Left ventricle myocardium inferior (tissue), 1 donor: Measurements from ENCODE around the gene CAMTA2. TPM values are rescaled to one million over a fixed set of nuclear protein-coding genes. Genes with fewer than 3 reads are reported as not detected.

Source experiments
- DNase-seq: peaks from one replicate; pipeline ENCODE4 v3.0.0-alpha.2; 2020
- H3K27ac ChIP-seq: fragments of 200-600 bp; replicated peaks from 2 replicates; pipeline ENCODE4 v1.8.0; 2021
- H3K27me3 ChIP-seq: fragments of 200-600 bp; 2 replicates; pipeline ENCODE4 v1.8.0; 2021; ENCODE audit warnings: low read depth
- H3K36me3 ChIP-seq: fragments of 200-600 bp; 2 replicates; pipeline ENCODE4 v1.8.0; 2021
- H3K4me1 ChIP-seq: fragments of 200-600 bp; 2 replicates; pipeline ENCODE4 v1.8.0; 2021
- H3K4me3 ChIP-seq: fragments of 200-600 bp; 2 replicates; pipeline ENCODE4 v1.8.0; 2021; ENCODE audit warnings: mild to moderate bottlenecking, moderate library complexity
- H3K9me3 ChIP-seq: fragments of 200-600 bp; replicated peaks from 2 replicates; pipeline ENCODE4 v1.8.0; 2021
- intact Hi-C: fragments of 100-400 bp; cut with micrococcal nuclease; formaldehyde crosslinking; loops from one replicate; pipeline ENCODE4 v1.11.0; 2022
- total RNA-seq: library from RNA; stranded (reverse); fragmentation: NEBNext Ultra II Directional; extraction: Animal tissue kit (Norgen Biotek cat#: 25700); gene quantifications from one replicate; pipeline ENCODE4 v1.2.1, GENCODE V29; 2021
- TF ChIP-seq, protein P1 (sequence below): fragments of 200-600 bp; IDR thresholded peaks from 2 replicates; pipeline ENCODE4 v1.8.0; 2021; ENCODE audit warnings: antibody characterized with exemption, mild to moderate bottlenecking, borderline replicate concordance
- donor health status: DM: no; HTN: yes; CAD: no; lungs with severe emphysema.

The CAMTA2 gene
- total RNA-seq, 1 donor from 2014 or later: 33.8 TPM

DNA sequence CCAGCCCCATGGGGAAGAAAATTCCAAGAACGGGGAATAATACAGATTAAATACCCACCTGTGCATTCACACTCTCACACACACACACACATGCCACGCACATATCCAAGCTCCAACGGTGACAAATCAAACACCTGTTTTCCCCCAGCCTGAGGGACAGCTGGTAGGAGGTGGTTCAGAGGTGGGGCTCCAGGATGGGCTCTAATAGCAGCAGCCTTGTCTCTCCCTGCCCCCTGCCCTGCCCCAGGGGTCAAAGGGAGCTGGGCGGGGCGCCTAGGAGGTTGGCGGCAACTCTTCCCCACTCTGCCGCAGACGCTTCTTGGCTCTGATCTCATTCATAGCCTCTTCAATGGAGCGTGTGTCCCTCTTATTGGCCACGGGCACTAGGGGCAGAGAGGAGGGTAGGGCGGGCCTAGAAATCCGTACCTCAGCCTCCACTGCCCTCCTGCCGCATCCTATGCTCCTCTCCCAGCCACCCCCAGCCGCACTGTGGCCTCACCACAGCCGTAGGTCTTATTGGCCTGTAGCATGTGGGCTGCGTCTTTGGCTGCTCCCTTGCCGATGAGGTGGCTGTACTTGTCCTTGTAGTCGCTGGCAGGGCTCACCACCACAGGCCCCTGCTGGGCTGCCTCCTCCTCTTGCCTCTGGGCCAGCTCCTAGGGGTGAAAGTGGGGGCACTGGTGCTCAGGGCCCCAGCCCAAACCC lies 28.1 kb downstream of the CAMTA2 start:
- H3K27ac ChIP-seq: no peak overlapping the region
- no peak overlapping the region for H3K4me3 ChIP-seq
- peaks cover 53% of the 10 kb centered on the region for H3K36me3 ChIP-seq
- H3K4me1 ChIP-seq: peaks cover 17% of the 10 kb centered on the region
- H3K27me3 ChIP-seq: no peaks in the 10 kb centered on the region
- DNase-seq: no peak
- intact Hi-C loops: no loop called here
- H3K9me3 ChIP-seq: no peaks in the 10 kb centered on the region
- TF ChIP-seq, protein P1, sequence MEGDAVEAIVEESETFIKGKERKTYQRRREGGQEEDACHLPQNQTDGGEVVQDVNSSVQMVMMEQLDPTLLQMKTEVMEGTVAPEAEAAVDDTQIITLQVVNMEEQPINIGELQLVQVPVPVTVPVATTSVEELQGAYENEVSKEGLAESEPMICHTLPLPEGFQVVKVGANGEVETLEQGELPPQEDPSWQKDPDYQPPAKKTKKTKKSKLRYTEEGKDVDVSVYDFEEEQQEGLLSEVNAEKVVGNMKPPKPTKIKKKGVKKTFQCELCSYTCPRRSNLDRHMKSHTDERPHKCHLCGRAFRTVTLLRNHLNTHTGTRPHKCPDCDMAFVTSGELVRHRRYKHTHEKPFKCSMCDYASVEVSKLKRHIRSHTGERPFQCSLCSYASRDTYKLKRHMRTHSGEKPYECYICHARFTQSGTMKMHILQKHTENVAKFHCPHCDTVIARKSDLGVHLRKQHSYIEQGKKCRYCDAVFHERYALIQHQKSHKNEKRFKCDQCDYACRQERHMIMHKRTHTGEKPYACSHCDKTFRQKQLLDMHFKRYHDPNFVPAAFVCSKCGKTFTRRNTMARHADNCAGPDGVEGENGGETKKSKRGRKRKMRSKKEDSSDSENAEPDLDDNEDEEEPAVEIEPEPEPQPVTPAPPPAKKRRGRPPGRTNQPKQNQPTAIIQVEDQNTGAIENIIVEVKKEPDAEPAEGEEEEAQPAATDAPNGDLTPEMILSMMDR: no peak

DNA sequence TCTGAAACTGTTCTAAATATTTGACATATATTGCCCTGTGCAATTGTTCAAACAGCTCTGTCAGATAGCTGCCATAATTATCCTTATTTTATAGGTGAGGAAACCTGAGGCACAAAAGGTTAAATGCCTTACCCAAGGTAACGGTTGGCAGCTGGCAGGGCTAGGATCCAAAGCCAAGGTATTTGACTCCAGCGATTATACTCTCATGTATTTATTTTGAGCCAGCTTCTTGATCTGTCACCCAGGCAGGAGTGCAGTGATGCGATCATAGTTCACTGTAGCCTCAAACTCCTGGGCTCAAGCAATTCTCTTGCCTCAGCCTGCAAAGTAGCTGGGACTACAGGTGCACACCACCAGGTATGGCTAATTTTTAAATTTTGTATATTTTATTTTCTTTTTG lies 29.4 kb downstream of the CAMTA2 start:
- Histone ChIP-seq H3K27me3 (no peaks in the 10 kb centered on the region), H3K36me3 (peaks cover 52% of the 10 kb centered on the region), H3K27ac (peak overlapping the region; percentile 58), H3K9me3 (no peaks in the 10 kb centered on the region), H3K4me1 (peaks cover 26% of the 10 kb centered on the region), H3K4me3 (no peak overlapping the region)
- intact Hi-C loops: no loop called here
- no peak for DNase-seq
- TF ChIP-seq, protein P1: no peak

DNA sequence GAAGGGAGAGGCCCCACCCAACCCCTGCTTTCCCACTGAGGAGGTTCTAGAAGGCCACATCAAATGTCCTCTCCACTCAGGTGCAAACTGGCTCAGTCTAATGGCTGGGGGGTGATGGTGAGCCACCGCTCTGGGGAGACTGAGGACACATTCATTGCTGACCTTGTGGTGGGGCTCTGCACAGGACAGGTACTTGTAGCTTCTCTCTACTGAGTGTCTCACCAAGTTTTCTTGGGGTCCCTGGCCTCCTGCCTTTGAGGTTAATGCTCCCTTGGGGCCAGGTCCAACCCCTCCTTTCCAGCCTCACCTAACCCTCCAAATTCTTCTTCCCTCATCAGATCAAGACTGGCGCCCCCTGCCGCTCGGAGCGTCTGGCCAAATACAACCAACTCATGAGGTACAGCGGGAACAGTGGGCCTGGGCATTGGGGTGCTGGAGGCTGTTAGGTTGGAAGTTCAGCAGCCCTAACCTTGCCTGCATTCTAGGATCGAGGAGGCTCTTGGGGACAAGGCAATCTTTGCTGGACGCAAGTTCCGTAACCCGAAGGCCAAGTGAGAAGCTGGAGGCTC lies 30.9 kb downstream of the CAMTA2 start:
- intact Hi-C loops: no loop called here
- no peaks in the 10 kb centered on the region for H3K9me3 ChIP-seq
- no peak for DNase-seq
- no peaks in the 10 kb centered on the region for H3K27me3 ChIP-seq
- H3K4me3 ChIP-seq: no peak overlapping the region
- H3K36me3 ChIP-seq: peaks cover 38% of the 10 kb centered on the region
- H3K4me1 ChIP-seq: peaks cover 34% of the 10 kb centered on the region
- H3K27ac ChIP-seq: peak overlapping the region; percentile 10
- TF ChIP-seq, protein P1: peak; percentile 26

DNA sequence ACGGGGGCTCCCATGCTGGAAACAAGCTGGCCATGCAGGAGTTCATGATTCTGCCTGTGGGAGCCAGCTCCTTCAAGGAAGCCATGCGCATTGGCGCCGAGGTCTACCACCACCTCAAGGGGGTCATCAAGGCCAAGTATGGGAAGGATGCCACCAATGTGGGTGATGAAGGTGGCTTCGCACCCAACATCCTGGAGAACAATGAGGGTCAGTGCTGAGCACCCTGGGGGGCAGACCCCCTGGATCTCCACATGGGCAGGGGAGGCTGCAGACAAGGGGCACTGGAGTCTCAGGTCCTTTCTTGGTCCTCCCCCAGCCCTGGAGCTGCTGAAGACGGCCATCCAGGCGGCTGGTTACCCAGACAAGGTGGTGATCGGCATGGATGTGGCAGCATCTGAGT lies 32.4 kb downstream of the CAMTA2 start:
- H3K36me3 ChIP-seq: peaks cover 23% of the 10 kb centered on the region
- H3K27me3 ChIP-seq: no peaks in the 10 kb centered on the region
- TF ChIP-seq, protein P1: no peak
- no peak overlapping the region for H3K27ac ChIP-seq
- H3K4me3 ChIP-seq: no peak overlapping the region
- H3K9me3 ChIP-seq: no peaks in the 10 kb centered on the region
- intact Hi-C loops: no loop called here
- peaks cover 46% of the 10 kb centered on the region for H3K4me1 ChIP-seq
- DNase-seq: no peak

DNA sequence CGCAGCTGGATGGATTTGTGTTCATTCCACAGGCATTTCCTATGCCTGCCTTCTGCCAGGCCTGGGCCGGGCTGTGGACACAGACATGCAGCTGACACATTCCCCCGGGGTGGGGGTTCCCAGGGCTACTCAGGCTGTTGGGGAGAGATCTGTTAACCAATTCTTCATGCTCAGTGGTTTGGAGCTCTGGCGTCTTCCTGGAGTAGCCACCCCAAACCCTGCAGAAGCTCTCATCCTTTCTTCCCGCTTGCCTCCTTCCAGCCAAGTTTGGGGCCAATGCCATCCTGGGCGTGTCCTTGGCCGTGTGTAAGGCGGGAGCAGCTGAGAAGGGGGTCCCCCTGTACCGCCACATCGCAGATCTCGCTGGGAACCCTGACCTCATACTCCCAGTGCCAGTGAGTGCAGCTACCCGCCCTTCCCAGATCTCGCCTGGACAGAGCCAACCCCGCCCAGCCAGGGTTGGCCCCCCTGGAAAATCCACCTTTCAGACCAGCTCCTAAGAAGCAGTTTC lies 34.0 kb downstream of the CAMTA2 start:
- peaks cover 57% of the 10 kb centered on the region for H3K4me1 ChIP-seq
- peaks cover 9% of the 10 kb centered on the region for H3K36me3 ChIP-seq
- peak overlapping the region; percentile 99 for H3K4me3 ChIP-seq
- no peaks in the 10 kb centered on the region for H3K27me3 ChIP-seq
- TF ChIP-seq, protein P1: no peak
- intact Hi-C loops: no loop called here
- DNase-seq: no peak
- no peaks in the 10 kb centered on the region for H3K9me3 ChIP-seq
- peak overlapping the region; percentile 100 for H3K27ac ChIP-seq
